Fibroblast of lung (primary cell): ENCODE data around the gene CHFR.

Experiments used
- CTCF ChIP-seq, 2 donors: IDR thresholded peaks in 1 of 2; conservative IDR thresholded peaks in 1 of 2; 1 replicate in 1 of 2; 2 replicates in 1 of 2; pipeline ENCODE4 v1.5.1; 2011 to 2012; ENCODE audit warnings: low read length in 2 of 2, control low read depth in 1 of 2, inconsistent platforms in 1 of 2, low read depth in 1 of 2, mild to moderate bottlenecking in 1 of 2
- EZH2 ChIP-seq: IDR thresholded peaks from 2 replicates; pipeline ENCODE4 v1.5.1; 2012; ENCODE audit warnings: low read length, control low read depth, mild to moderate bottlenecking; ENCODE audit errors: missing control alignments

DNA sequence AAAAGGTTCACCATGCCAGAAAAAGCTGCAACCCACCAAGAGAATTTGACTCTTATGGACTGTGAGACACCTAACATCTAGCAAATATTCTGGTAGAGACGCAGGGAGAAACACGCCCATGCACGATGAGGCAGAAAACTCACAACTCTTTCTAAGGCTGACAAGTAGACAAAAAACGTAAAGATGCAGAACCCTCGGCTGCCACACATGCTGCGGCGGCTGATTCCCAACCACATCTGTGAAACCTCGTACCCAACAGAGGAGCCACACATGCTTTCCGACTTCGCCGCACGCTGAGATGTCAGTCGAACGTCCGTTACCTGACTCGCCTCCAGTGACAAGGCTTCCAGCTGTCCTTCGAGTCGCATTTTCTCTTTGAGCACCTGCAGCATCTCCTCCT, 80.5 kb downstream of the CHFR start:
- TF ChIP-seq CTCF (conservative IDR thresholded peaks at IDR 0.05 in 1 of 2, IDR thresholded peaks at IDR 0.05 in 1 of 2; ENCODE audit: low read depth in 1 of 2, low read length in 2 of 2) (no peak), EZH2 (no peak)
